Naive thymus-derived CD8-positive, alpha-beta T cell (primary cell): ENCODE results near the gene DOCK4. TPM values are rescaled to one million over a fixed set of nuclear protein-coding genes. Genes with fewer than 3 reads are reported as not detected.
A peak's percentile ranks its signal among the peaks of the same experiment; 100 is the strongest.

ENCODE experiments used
- ATAC-seq, 2 donors: fragments of 150-1000 bp; cut with Tn5 transposase in 1 of 2; sonication (Bioruptor Pico), chemical (Tn5 transposase) in 1 of 2; 1 replicate in 1 of 2; 2 replicates in 1 of 2; pipeline ENCODE4 v1.10.0; 2021; ENCODE audit warnings: mild to moderate bottlenecking in 2 of 2, moderate library complexity in 2 of 2
- POLR2A ChIA-PET: fragments of 350-600 bp; sonication (Branson Sonifier 250); formaldehyde crosslinking; loops from one replicate; lab custom pipeline; 2021; ENCODE audit warnings: antibody characterized with exemption; lab: Charles Lee
- DNase-seq, 10 donors: peaks; one replicate each; pipeline versions ENCODE4 v3.0.0 to v3.0.0-alpha.2; 2020 to 2022
- H3K27ac Mint-ChIP-seq, 10 donors: one replicate each; pipeline ENCODE4 v1.8.0; 2020 to 2022; ENCODE audit warnings: mild to moderate bottlenecking in 10 of 10, mixed read lengths in 10 of 10, moderate library complexity in 4 of 10, inconsistent platforms in 1 of 10
- H3K27me3 Mint-ChIP-seq, 5 donors: one replicate each; pipeline ENCODE4 v1.8.0; 2021 to 2022; ENCODE audit warnings: mixed read lengths in 5 of 5
- H3K36me3 Mint-ChIP-seq, 3 donors: one replicate each; pipeline ENCODE4 v1.8.0; 2020 to 2022; ENCODE audit warnings: mixed read lengths in 3 of 3, mild to moderate bottlenecking in 2 of 3, inconsistent platforms in 1 of 3
- H3K4me1 Mint-ChIP-seq, 4 donors: one replicate each; pipeline ENCODE4 v1.8.0; 2021 to 2022; ENCODE audit warnings: mixed read lengths in 4 of 4
- H3K4me3 Mint-ChIP-seq, 10 donors: one replicate each; pipeline ENCODE4 v1.8.0; 2020 to 2022; ENCODE audit warnings: mild to moderate bottlenecking in 10 of 10, mixed read lengths in 10 of 10, moderate library complexity in 6 of 10, inconsistent platforms in 1 of 10
- H3K9me3 Mint-ChIP-seq, 9 donors: one replicate each; pipeline ENCODE4 v1.8.0; 2020 to 2022; ENCODE audit warnings: mixed read lengths in 9 of 9, mild to moderate bottlenecking in 3 of 9, inconsistent platforms in 1 of 9, moderate library complexity in 1 of 9
- polyA plus RNA-seq, 3 donors: library from polyadenylated mRNA; unstranded; fragments of 300-500 nt; fragmentation: Illumina TruSeq; gene quantifications; one replicate each; pipeline ENCODE4 v1.2.3, GENCODE V29; 2021
- total RNA-seq, 8 experiments: library from RNA in 2 of 8; stranded (reverse) in 2 of 8; gene quantifications; one replicate each; pipeline ENCODE4 v1.2.3 and lab custom pipeline; 2021 to 2026

Gene DOCK4
- total and polyA plus RNA-seq, 5 experiments from 2014 or later = 0.30 to 1.3 (median 0.67) TPM; not detected in 1

- Mint-ChIP-seq H3K9me3 (peaks cover 0 to 4% (median 0%) of the 10 kb centered on the region in 9 donors), H3K27me3 (peaks cover 0 to 7% (median 1%) of the 10 kb centered on the region in 5 donors), H3K4me3 (no peak overlapping the region), H3K27ac (peak overlapping the region in 1 of 10 donors; percentile 41), H3K4me1 (peaks cover 0 to 3% (median 0%) of the 10 kb centered on the region in 4 donors), H3K36me3 (no peaks in the 10 kb centered on the region)
- POLR2A ChIA-PET = no interaction called here
- DNase-seq (no peak), ATAC-seq (no peak)
These were observed 104.9 kb downstream of the DOCK4 start for GRCh38 chr7:112101201-112101846.

- DNase-seq (no peak), ATAC-seq (no peak)
- Mint-ChIP-seq H3K4me3 (no peak overlapping the region), H3K36me3 (no peaks in the 10 kb centered on the region), H3K9me3 (peaks cover 0 to 4% (median 0%) of the 10 kb centered on the region in 9 donors), H3K27ac (no peak overlapping the region), H3K4me1 (no peaks in the 10 kb centered on the region), H3K27me3 (peaks cover 0 to 3% (median 0%) of the 10 kb centered on the region in 5 donors)
- POLR2A ChIA-PET = no interaction called here
These were observed 108.7 kb downstream of the DOCK4 start for GRCh38 chr7:112097524-112097923.

- ATAC-seq = no peak
- POLR2A ChIA-PET = no interaction called here
- peaks cover 0 to 3% (median 0%) of the 10 kb centered on the region in 5 donors for H3K27me3 Mint-ChIP-seq
- H3K4me1 Mint-ChIP-seq = no peaks in the 10 kb centered on the region
- H3K27ac Mint-ChIP-seq = no peak overlapping the region
- no peaks in the 10 kb centered on the region for H3K36me3 Mint-ChIP-seq
- no peak overlapping the region for H3K4me3 Mint-ChIP-seq
- peaks cover 0 to 4% (median 0%) of the 10 kb centered on the region in 9 donors for H3K9me3 Mint-ChIP-seq
- no peak for DNase-seq
These were observed 112.8 kb downstream of the DOCK4 start for GRCh38 chr7:112093409-112093808.

- Mint-ChIP-seq H3K36me3 (no peaks in the 10 kb centered on the region), H3K4me1 (no peaks in the 10 kb centered on the region), H3K4me3 (no peak overlapping the region), H3K9me3 (peaks cover 0 to 4% (median 0%) of the 10 kb centered on the region in 9 donors), H3K27me3 (peaks cover 0 to 3% (median 0%) of the 10 kb centered on the region in 5 donors), H3K27ac (no peak overlapping the region)
- ATAC-seq = no peak
- POLR2A ChIA-PET = no interaction called here
- DNase-seq = no peak
These were observed 113.3 kb downstream of the DOCK4 start for GRCh38 chr7:112092709-112093395.

GRCh38 chr7:112092306-112092705 is 113.9 kb downstream of the DOCK4 start:
- Mint-ChIP-seq H3K9me3 (peaks cover 0 to 4% (median 0%) of the 10 kb centered on the region in 9 donors), H3K36me3 (no peaks in the 10 kb centered on the region), H3K4me3 (no peak overlapping the region), H3K27ac (no peak overlapping the region), H3K4me1 (no peaks in the 10 kb centered on the region), H3K27me3 (peaks cover 0 to 3% (median 0%) of the 10 kb centered on the region in 5 donors)
- ATAC-seq = no peak
- DNase-seq = no peak
- POLR2A ChIA-PET = no interaction called here

- H3K9me3 Mint-ChIP-seq = peaks cover 0 to 3% (median 0%) of the 10 kb centered on the region in 9 donors
- H3K27ac Mint-ChIP-seq = no peak overlapping the region
These were observed 114.4 kb downstream of the DOCK4 start for GRCh38 chr7:112091768-112092167.

GRCh38 chr7:112089551-112089950 is 116.6 kb downstream of the DOCK4 start:
- no peak for DNase-seq
- Mint-ChIP-seq H3K9me3 (no peaks in the 10 kb centered on the region), H3K36me3 (no peaks in the 10 kb centered on the region)

More at GRCh38 chr7:112091768-112092167, 114.4 kb downstream of the DOCK4 start:
- Mint-ChIP-seq H3K36me3 (no peaks in the 10 kb centered on the region), H3K4me1 (no peaks in the 10 kb centered on the region), H3K4me3 (no peak overlapping the region), H3K27me3 (peaks cover 0 to under 1% (median 0%) of the 10 kb centered on the region in 5 donors)
- DNase-seq (no peak), ATAC-seq (no peak)
- POLR2A ChIA-PET = no interaction called here

GRCh38 chr7:112088484-112089016 is 117.6 kb downstream of the DOCK4 start:
- DNase-seq = no peak
- Mint-ChIP-seq H3K9me3 (no peaks in the 10 kb centered on the region), H3K4me3 (no peak overlapping the region), H3K27ac (no peak overlapping the region), H3K36me3 (no peaks in the 10 kb centered on the region), H3K27me3 (peaks cover 0 to 3% (median 0%) of the 10 kb centered on the region in 5 donors), H3K4me1 (peaks cover 0 to 7% (median 0%) of the 10 kb centered on the region in 4 donors)
- ATAC-seq = no peak
- POLR2A ChIA-PET = no interaction called here

More at GRCh38 chr7:112089551-112089950, 116.6 kb downstream of the DOCK4 start:
- POLR2A ChIA-PET = no interaction called here
- Mint-ChIP-seq H3K4me1 (no peaks in the 10 kb centered on the region), H3K27ac (no peak overlapping the region), H3K27me3 (peaks cover 0 to 3% (median 0%) of the 10 kb centered on the region in 5 donors), H3K4me3 (no peak overlapping the region)
- no peak for ATAC-seq

- peaks cover 0 to 5% (median 3%) of the 10 kb centered on the region in 5 donors for H3K27me3 Mint-ChIP-seq
- H3K36me3 Mint-ChIP-seq = no peaks in the 10 kb centered on the region
- H3K9me3 Mint-ChIP-seq = no peaks in the 10 kb centered on the region
- H3K27ac Mint-ChIP-seq = no peak overlapping the region
- no peak overlapping the region for H3K4me3 Mint-ChIP-seq
- ATAC-seq (no peak), DNase-seq (no peak)
- peaks cover 0 to 12% (median 0%) of the 10 kb centered on the region in 4 donors for H3K4me1 Mint-ChIP-seq
- POLR2A ChIA-PET = no interaction called here
These were observed 119.5 kb downstream of the DOCK4 start for GRCh38 chr7:112086496-112087254.

- peaks cover 5 to 26% (median 8%) of the 10 kb centered on the region in 4 donors for H3K4me1 Mint-ChIP-seq
- ATAC-seq (no peak), DNase-seq (no peak)
- no peak overlapping the region for H3K27ac Mint-ChIP-seq
- H3K27me3 Mint-ChIP-seq = peaks cover 0 to 10% (median 3%) of the 10 kb centered on the region in 5 donors
- no peaks in the 10 kb centered on the region for H3K9me3 Mint-ChIP-seq
- H3K4me3 Mint-ChIP-seq = no peak overlapping the region
- POLR2A ChIA-PET = no interaction called here
- no peaks in the 10 kb centered on the region for H3K36me3 Mint-ChIP-seq
These were observed 121.7 kb downstream of the DOCK4 start for GRCh38 chr7:112084520-112084971.

- Mint-ChIP-seq H3K36me3 (no peaks in the 10 kb centered on the region), H3K4me3 (no peak overlapping the region), H3K9me3 (no peaks in the 10 kb centered on the region), H3K4me1 (peaks cover 5 to 26% (median 8%) of the 10 kb centered on the region in 4 donors), H3K27ac (no peak overlapping the region), H3K27me3 (peaks cover 0 to 14% (median 3%) of the 10 kb centered on the region in 5 donors)
- no peak for DNase-seq
- no peak for ATAC-seq
- POLR2A ChIA-PET = no interaction called here
These were observed 122.3 kb downstream of the DOCK4 start for GRCh38 chr7:112083776-112084355.

- peaks cover 5 to 26% (median 8%) of the 10 kb centered on the region in 4 donors for H3K4me1 Mint-ChIP-seq
- no peak overlapping the region for H3K4me3 Mint-ChIP-seq
- H3K27me3 Mint-ChIP-seq = peaks cover 0 to 16% (median 8%) of the 10 kb centered on the region in 5 donors
- H3K9me3 Mint-ChIP-seq = no peaks in the 10 kb centered on the region
- DNase-seq (no peak), ATAC-seq (no peak)
- POLR2A ChIA-PET = no interaction called here
- no peaks in the 10 kb centered on the region for H3K36me3 Mint-ChIP-seq
- H3K27ac Mint-ChIP-seq = no peak overlapping the region
These were observed 123.9 kb downstream of the DOCK4 start for GRCh38 chr7:112082306-112082705.
